RWPE1 (cell line): Measurements from ENCODE around the gene TNS1.

Source experiments
- CTCF ChIA-PET: fragments of 350-600 bp; sonication (Branson Sonifier 250); formaldehyde crosslinking; extraction: SDS; loops from one replicate; lab custom pipeline; 2021; lab: Yijun Ruan, JAX
- POLR2A ChIA-PET: fragments of 400-600 bp; formaldehyde crosslinking; extraction: SDS; loops from one replicate; lab custom pipeline; 2020; ENCODE audit warnings: antibody characterized with exemption; ENCODE audit not compliant: low non-redundant PET; lab: Yijun Ruan, JAX
- DNase-seq: peaks from one replicate; pipeline ENCODE4 v3.0.0; 2012; ENCODE audit warnings: low spot score
- H3K27ac ChIP-seq: fragments of 450-650 bp; 2 replicates; pipeline ENCODE4 v1.5.1; 2017
- TF ChIP-seq, protein P1 (sequence below): fragments of 450-650 bp; conservative IDR thresholded peaks from 2 replicates; pipeline ENCODE4 v1.5.1; 2017; ENCODE audit warnings: low read depth, mild to moderate bottlenecking

Gene TNS1

GRCh38 chr2:218012284-218012683, 9.5 kb upstream of the TNS1 start:
- H3K27ac ChIP-seq, result no peak overlapping the region
- DNase-seq, result no peak
- CTCF ChIA-PET, result interaction anchor here (0.6 to 0.7 kb wide), 3 partner anchors 10 to 157 kb away, joined by 3 to 6 read pairs (median 6); no protein-coding TSS in a partner anchor
- POLR2A ChIA-PET, result interaction anchor here (0.6 kb wide), 1 partner anchor 1072 kb away, joined by 5 read pairs; no protein-coding TSS in a partner anchor
- TF ChIP-seq, protein P1, sequence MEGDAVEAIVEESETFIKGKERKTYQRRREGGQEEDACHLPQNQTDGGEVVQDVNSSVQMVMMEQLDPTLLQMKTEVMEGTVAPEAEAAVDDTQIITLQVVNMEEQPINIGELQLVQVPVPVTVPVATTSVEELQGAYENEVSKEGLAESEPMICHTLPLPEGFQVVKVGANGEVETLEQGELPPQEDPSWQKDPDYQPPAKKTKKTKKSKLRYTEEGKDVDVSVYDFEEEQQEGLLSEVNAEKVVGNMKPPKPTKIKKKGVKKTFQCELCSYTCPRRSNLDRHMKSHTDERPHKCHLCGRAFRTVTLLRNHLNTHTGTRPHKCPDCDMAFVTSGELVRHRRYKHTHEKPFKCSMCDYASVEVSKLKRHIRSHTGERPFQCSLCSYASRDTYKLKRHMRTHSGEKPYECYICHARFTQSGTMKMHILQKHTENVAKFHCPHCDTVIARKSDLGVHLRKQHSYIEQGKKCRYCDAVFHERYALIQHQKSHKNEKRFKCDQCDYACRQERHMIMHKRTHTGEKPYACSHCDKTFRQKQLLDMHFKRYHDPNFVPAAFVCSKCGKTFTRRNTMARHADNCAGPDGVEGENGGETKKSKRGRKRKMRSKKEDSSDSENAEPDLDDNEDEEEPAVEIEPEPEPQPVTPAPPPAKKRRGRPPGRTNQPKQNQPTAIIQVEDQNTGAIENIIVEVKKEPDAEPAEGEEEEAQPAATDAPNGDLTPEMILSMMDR, result no peak

GRCh38 chr2:218011653-218012040, 8.9 kb upstream of the TNS1 start:
- DNase-seq, result no peak
- CTCF ChIA-PET, result interaction anchor here (0.6 to 1.1 kb wide), 6 partner anchors 10 to 227 kb away, joined by 3 to 6 read pairs (median 3); no protein-coding TSS in a partner anchor
- POLR2A ChIA-PET, result no interaction called here
- no peak overlapping the region for H3K27ac ChIP-seq
- TF ChIP-seq, protein P1, result no peak

- ChIA-PET CTCF (interaction anchor here (0.6 to 1.1 kb wide), 5 partner anchors 15 to 226 kb away, joined by 3 to 4 read pairs (median 3); no protein-coding TSS in a partner anchor), POLR2A (no interaction called here)
- DNase-seq, result no peak
- peak overlapping the region; percentile 65 for H3K27ac ChIP-seq
- TF ChIP-seq, protein P1, result no peak
These were observed 8.3 kb upstream of the TNS1 start for GRCh38 chr2:218010984-218011652.

- H3K27ac ChIP-seq, result peak overlapping the region; percentile 65
- TF ChIP-seq, protein P1, result peak; percentile 79
- peak; percentile 80 for DNase-seq
- ChIA-PET CTCF (interaction anchor here (0.6 to 1.1 kb wide), 3 partner anchors 21 to 221 kb away, joined by 3 read pairs; no protein-coding TSS in a partner anchor), POLR2A (no interaction called here)
These were observed 7.6 kb upstream of the TNS1 start for GRCh38 chr2:218010140-218010983.

GRCh38 chr2:218009765-218010139, 7.0 kb upstream of the TNS1 start:
- H3K27ac ChIP-seq, result peak overlapping the region; percentile 65
- POLR2A ChIA-PET, result no interaction called here
- TF ChIP-seq, protein P1, result no peak
- DNase-seq, result no peak
- CTCF ChIA-PET, result no interaction called here

GRCh38 chr2:218009231-218009630, 6.4 kb upstream of the TNS1 start:
- CTCF ChIA-PET, result no interaction called here
- peak overlapping the region; percentile 65 for H3K27ac ChIP-seq
- TF ChIP-seq, protein P1, result no peak
- DNase-seq, result no peak
- POLR2A ChIA-PET, result no interaction called here
